ENCODE data around the gene GAB4.
"Not testable (repeated sequence)": the region's sequence is repeated elsewhere in the genome, so short reads cannot be mapped to it uniquely, and the experiment has no call there.

The GAB4 gene

DNA sequence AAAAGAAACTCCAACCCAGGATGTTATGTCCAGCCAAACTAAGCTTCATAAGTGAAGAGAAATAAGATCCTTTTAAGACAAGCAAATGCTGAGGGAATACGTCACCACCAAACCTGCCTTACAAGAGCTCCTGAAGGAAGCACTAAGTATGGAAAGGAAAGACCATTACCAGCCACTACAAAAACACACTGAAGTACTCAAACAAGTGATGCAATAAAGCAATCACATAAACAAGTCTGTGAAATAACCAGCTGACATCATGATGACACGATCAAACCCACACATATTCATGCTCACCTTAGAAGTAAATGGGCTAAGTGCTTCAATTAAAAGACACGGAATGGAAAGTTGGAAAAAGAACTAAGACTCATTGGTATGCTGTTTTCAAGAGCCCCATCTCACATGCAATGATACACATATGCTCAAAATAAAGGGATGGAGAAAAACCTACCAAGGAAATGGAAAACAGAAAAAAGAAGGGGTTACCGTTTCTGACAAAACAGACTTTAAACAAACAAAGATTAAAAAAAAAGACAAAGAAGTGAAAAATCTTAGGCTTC lies 82.5 kb downstream of the GAB4 start:
- no peaks in the 10 kb centered on the region for H3K36me3 Mint-ChIP-seq (ENCODE audit: low read depth)
- no peak overlapping the region for H3K27ac Mint-ChIP-seq
- no peak overlapping the region for H3K4me3 Mint-ChIP-seq
- no peaks in the 10 kb centered on the region for H3K9me3 Mint-ChIP-seq
- peaks cover 59% of the 10 kb centered on the region for H3K27me3 Mint-ChIP-seq
- H3K4me1 Mint-ChIP-seq (ENCODE audit: low read depth), result no peaks in the 10 kb centered on the region
- no peak for DNase-seq

DNA sequence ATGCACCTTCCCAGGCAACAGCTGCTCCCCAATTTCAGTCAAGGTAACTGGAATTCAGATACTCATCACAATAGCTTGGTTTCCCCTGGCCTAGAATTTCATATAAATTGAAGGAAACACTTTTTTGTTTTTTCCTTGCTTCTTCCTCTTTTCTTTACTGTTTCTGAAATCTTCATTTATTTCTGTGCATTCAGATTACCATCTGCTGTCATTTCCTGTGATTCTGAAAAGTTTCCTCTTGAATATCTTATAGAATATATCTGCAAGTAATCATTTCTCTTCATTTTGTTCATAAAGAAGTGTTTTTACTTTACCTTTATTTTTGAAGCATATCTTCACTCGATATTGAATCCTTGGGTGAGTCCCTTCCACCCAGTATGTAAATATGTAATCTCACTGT lies 85.3 kb downstream of the GAB4 start:
- Mint-ChIP-seq H3K4me3 (no peak overlapping the region), H3K36me3 (ENCODE audit: low read depth) (no peaks in the 10 kb centered on the region), H3K27me3 (peaks cover 48% of the 10 kb centered on the region), H3K9me3 (no peaks in the 10 kb centered on the region), H3K27ac (no peak overlapping the region), H3K4me1 (ENCODE audit: low read depth) (no peaks in the 10 kb centered on the region)
- no peak for DNase-seq

DNA sequence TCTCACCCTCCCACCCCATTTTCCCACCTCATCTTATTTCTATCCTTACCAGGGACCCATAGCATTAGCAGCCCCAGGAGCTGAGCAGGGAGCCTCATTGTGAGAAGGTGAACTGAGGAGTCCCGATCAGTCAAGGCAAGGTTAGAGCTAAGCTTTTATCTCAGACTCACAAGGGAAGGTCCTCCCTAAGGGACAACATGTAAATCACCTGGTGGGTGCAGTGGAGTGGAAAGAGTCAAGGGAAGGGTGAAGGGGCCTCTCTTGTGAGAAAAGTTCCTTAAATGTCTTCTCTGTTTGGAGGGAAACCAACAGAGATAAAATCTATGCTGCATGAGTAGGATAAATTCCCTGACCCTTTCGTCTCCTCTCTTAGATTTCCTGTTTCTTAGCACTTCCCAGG lies 85.9 kb downstream of the GAB4 start:
- no peak for DNase-seq
- H3K9me3 Mint-ChIP-seq, result no peaks in the 10 kb centered on the region
- H3K4me1 Mint-ChIP-seq (ENCODE audit: low read depth), result peaks cover 2% of the 10 kb centered on the region

DNA sequence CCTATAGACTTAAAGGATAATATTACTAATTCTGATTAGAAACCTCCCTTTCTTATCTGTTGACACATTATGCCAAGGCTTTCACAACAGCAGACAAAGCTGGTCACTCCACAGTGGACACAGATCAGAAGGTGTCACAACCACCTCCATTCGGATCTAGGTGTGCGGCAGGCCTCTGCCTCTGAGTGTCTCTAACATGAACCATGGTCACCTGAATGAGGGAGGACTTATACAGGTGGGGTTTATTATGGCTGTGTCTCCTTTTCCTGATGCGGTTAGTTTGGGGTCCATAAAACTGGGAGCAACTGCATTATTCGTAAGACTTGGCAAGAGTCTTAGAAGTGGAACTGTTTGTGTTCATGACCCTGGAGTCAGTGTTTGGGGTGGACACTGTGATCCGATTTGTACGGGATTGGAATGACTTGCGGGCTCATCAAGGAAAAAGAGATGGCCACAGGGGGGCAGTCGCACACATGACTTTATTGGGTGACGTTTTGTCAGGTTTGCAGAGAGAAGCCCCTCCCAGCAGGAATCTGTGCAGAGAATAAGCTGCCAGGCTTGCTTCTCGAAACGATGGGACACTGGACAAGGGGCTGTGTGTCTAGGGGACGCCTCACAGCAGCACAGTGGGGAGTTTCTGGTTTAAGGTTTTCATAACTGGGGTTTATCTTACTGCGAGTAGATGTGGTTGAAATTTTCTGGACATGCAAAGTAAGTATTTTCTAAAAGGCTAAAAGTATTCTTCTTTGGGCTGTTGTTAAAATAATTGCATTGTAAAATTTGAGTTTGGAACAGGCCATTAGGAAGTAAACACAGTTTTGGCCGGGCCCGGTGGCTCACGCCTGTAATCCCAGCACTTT lies 90.6 kb downstream of the GAB4 start:
- Mint-ChIP-seq H3K27me3 (peaks cover 51% of the 10 kb centered on the region), H3K4me3 (no peak overlapping the region), H3K9me3 (no peaks in the 10 kb centered on the region), H3K36me3 (ENCODE audit: low read depth) (no peaks in the 10 kb centered on the region), H3K4me1 (ENCODE audit: low read depth) (peaks cover 2% of the 10 kb centered on the region), H3K27ac (no peak overlapping the region)
- peak; percentile 69 for DNase-seq

More for the DNA sequence above, 85.9 kb downstream of the GAB4 start:
- Mint-ChIP-seq H3K27ac (no peak overlapping the region), H3K36me3 (ENCODE audit: low read depth) (no peaks in the 10 kb centered on the region), H3K27me3 (peaks cover 54% of the 10 kb centered on the region), H3K4me3 (no peak overlapping the region)

DNA sequence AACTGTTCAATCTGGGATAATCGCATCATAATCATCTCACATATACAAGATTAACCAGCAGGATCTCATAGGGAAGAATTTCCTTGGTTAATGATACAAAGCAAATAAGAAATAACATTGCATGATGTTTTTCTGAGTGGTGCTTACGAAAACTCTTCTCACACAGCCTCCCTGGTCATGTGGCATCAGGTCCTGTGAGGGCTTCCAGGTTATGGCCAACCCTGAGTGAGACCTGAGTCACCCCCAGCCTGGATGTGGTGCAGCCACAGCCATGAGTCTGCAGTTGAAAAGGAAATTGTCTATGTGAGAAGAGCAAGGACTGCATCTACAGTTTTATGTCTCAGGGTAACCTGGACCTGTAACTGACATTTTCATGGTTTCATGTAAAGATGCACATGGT lies 92.3 kb downstream of the GAB4 start:
- no peaks in the 10 kb centered on the region for H3K9me3 Mint-ChIP-seq
- H3K27ac Mint-ChIP-seq, result no peak overlapping the region
- H3K4me1 Mint-ChIP-seq (ENCODE audit: low read depth), result peaks cover 2% of the 10 kb centered on the region
- DNase-seq, result no peak
- peaks cover 46% of the 10 kb centered on the region for H3K27me3 Mint-ChIP-seq
- H3K4me3 Mint-ChIP-seq, result no peak overlapping the region
- H3K36me3 Mint-ChIP-seq (ENCODE audit: low read depth), result no peaks in the 10 kb centered on the region

DNA sequence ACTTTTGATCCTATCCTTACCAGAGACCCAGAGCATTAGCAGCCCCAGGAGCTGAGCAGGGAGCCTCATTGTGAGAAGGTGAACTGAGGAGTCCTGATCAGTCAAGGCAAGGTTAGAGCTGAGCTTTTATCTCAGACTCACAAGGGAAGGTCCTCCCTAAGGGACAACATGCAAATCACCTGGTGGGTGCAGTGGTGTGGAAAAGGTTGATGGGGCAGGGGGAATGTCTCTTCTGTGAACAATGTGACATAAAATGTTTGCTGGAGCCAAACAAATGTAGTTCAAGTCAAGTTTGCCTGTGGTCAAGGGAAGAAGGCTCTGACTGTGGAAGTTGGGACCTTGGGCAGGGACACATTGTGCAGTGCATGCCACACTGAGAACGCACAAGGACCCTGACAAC lies 93.1 kb downstream of the GAB4 start:
- H3K27ac Mint-ChIP-seq; H3K36me3 Mint-ChIP-seq (ENCODE audit: low read depth); DNase-seq; H3K9me3 Mint-ChIP-seq; H3K4me1 Mint-ChIP-seq (ENCODE audit: low read depth); H3K4me3 Mint-ChIP-seq: not testable (repeated sequence)
- H3K27me3 Mint-ChIP-seq, result peaks cover 41% of the 10 kb centered on the region

DNA sequence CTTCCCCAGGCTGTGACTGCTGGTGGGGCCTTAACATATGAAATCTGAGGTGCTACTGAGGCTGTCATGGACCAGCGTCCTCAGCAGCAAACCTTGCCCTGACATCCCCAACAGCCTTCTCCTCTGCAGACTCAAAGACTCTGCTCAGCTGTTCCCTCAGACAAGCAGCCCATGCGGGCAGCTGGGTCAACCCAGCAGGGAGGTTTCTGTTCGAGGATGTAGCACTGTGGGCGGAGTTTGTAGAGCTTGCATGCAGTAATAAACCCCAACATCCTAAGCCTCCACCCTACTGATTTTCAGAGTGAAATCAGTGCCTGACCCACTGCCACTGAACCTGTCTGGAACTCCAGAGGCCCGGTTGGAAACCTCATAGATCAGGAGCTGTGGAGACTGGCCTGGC lies 94.0 kb downstream of the GAB4 start:
- H3K9me3 Mint-ChIP-seq, result no peaks in the 10 kb centered on the region
- no peak overlapping the region for H3K27ac Mint-ChIP-seq

DNA sequence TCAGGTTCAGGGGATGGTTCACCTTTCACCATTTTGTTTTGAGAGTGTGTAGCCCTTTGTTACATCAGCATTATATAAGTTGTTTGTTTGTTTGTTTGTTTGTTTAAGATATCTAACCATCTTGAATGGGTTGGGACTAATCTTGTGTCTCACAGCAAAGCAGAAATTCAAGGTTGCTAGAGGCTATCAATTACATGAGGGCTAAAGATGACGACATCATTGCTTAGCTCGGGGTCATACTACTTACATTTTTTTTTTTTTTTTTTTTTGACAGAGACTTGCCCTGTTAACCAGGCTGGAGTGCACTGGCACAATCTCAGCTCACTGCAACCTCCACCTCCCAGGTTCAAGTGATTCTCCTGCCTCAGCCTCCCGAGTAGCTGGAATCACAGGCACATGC lies 95.7 kb downstream of the GAB4 start:
- peaks cover under 1% of the 10 kb centered on the region for H3K4me1 Mint-ChIP-seq (ENCODE audit: low read depth)
- DNase-seq, result no peak
- H3K36me3 Mint-ChIP-seq (ENCODE audit: low read depth), result no peaks in the 10 kb centered on the region
- peaks cover 39% of the 10 kb centered on the region for H3K27me3 Mint-ChIP-seq
- no peak overlapping the region for H3K27ac Mint-ChIP-seq
- H3K9me3 Mint-ChIP-seq, result no peaks in the 10 kb centered on the region
- H3K4me3 Mint-ChIP-seq, result no peak overlapping the region

More for the DNA sequence above, 94.0 kb downstream of the GAB4 start:
- H3K36me3 Mint-ChIP-seq (ENCODE audit: low read depth), result no peaks in the 10 kb centered on the region
- no peak overlapping the region for H3K4me3 Mint-ChIP-seq
- H3K4me1 Mint-ChIP-seq (ENCODE audit: low read depth), result peaks cover 2% of the 10 kb centered on the region
- no peak for DNase-seq
- H3K27me3 Mint-ChIP-seq, result peaks cover 42% of the 10 kb centered on the region
